SK-N-SH (cell line): ENCODE data around the gene TTC9B. TPM values are rescaled to one million over a fixed set of nuclear protein-coding genes. Genes with fewer than 3 reads are reported as not detected.

Source experiments
- CTCF ChIA-PET: fragments of 300-600, 350-600 bp; formaldehyde crosslinking; extraction: SDS; loops from one replicate; lab custom pipeline; 2021; lab: Yijun Ruan, JAX
- POLR2A ChIA-PET: fragments of 350-600 bp; sonication (Branson Sonifier 250); formaldehyde crosslinking; extraction: SDS; loops from one replicate; lab custom pipeline; 2020; ENCODE audit warnings: antibody characterized with exemption, inconsistent platforms; lab: Yijun Ruan, JAX
- DNase-seq: peaks from one replicate; pipeline ENCODE4 v3.0.0; 2012
- H2AFZ ChIP-seq: fragments of 200-600 bp; sonication (generic); 2 replicates; pipeline ENCODE4 v1.8.1; 2016; ENCODE audit warnings: antibody characterized with exemption, mild to moderate bottlenecking, low read depth
- H3F3A ChIP-seq: fragments of 200-600 bp; sonication (generic); replicated peaks from 2 replicates; pipeline ENCODE3; 2016; ENCODE audit warnings: antibody characterized with exemption, mild to moderate bottlenecking; ENCODE audit not compliant: insufficient read depth
- H3K27ac ChIP-seq, 2 experiments: fragments of 200-500 bp in 1 of 2; fragments of 200-600 bp in 1 of 2; sonication (Bioruptor generic) in 1 of 2; sonication (generic), shearing (Covaris generic) in 1 of 2; 2 replicates each; pipeline versions ENCODE4 v1.5.1 to v1.6.1; 2014 to 2016; ENCODE audit warnings: low read depth in 2 of 2, inconsistent platforms in 1 of 2, low read length in 1 of 2, mild to moderate bottlenecking in 1 of 2, mixed read lengths in 1 of 2
- H3K27me3 ChIP-seq: fragments of 200-600 bp; sonication (generic), shearing (Covaris generic); 2 replicates; pipeline ENCODE4 v1.6.1; 2016; ENCODE audit warnings: mixed run types; ENCODE audit not compliant: insufficient read depth
- H3K36me3 ChIP-seq, 2 experiments: fragments of 200-500 bp in 1 of 2; fragments of 200-600 bp in 1 of 2; sonication (Bioruptor generic) in 1 of 2; sonication (generic) in 1 of 2; replicated peaks in 1 of 2; 2 replicates each; pipeline versions ENCODE3 to v1.5.1; 2014 to 2016; ENCODE audit warnings: low read length in 1 of 2, mild to moderate bottlenecking in 1 of 2; ENCODE audit not compliant: insufficient read depth in 2 of 2, control insufficient read depth in 1 of 2
- H3K4me1 ChIP-seq, 2 experiments: fragments of 200-500 bp in 1 of 2; fragments of 200-600 bp in 1 of 2; sonication (Bioruptor generic) in 1 of 2; sonication (generic), shearing (Covaris generic) in 1 of 2; 2 replicates each; pipeline versions ENCODE4 v1.5.1 to v1.6.1; 2014 to 2016; ENCODE audit warnings: low read depth in 1 of 2, low read length in 1 of 2, mixed run types in 1 of 2; ENCODE audit not compliant: insufficient read depth in 2 of 2, control insufficient read depth in 1 of 2
- H3K4me2 ChIP-seq: fragments of 200-600 bp; sonication (generic), shearing (Covaris generic); 2 replicates; pipeline ENCODE4 v1.6.1; 2017; ENCODE audit warnings: mixed run types
- H3K4me3 ChIP-seq, 2 experiments: fragments of 200-500 bp in 1 of 2; fragments of 200-600 bp in 1 of 2; sonication (Bioruptor generic) in 1 of 2; sonication (generic), shearing (Covaris generic) in 1 of 2; 2 replicates each; pipeline versions ENCODE4 v1.5.1 to v1.8.1; 2014 to 2016; ENCODE audit warnings: low read depth in 2 of 2, inconsistent platforms in 1 of 2, low read length in 1 of 2, mild to moderate bottlenecking in 1 of 2, mixed read lengths in 1 of 2, moderate library complexity in 1 of 2
- H3K79me2 ChIP-seq: fragments of 200-600 bp; sonication (generic); 2 replicates; pipeline ENCODE4 v1.8.1; 2017; ENCODE audit warnings: mild to moderate bottlenecking; ENCODE audit not compliant: insufficient read depth
- H3K9ac ChIP-seq: fragments of 200-600 bp; sonication (generic); 2 replicates; pipeline ENCODE4 v1.6.1; 2017; ENCODE audit warnings: mixed run types
- H3K9me2 ChIP-seq: fragments of 200-600 bp; sonication (generic); 2 replicates; pipeline ENCODE4 v1.6.1; 2017; ENCODE audit warnings: mixed run types
- H3K9me3 ChIP-seq: fragments of 200-600 bp; sonication (generic); 2 replicates; pipeline ENCODE4 v1.6.1; 2017; ENCODE audit warnings: mixed run types, mild to moderate bottlenecking, moderate library complexity
- H4K20me1 ChIP-seq: fragments of 200-600 bp; sonication (generic); 2 replicates; pipeline ENCODE4 v1.6.1; 2017; ENCODE audit warnings: mild to moderate bottlenecking, mixed run types; ENCODE audit not compliant: insufficient read depth
- CHD2 ChIP-seq: fragments of 150-350 bp; IDR thresholded peaks from 2 replicates; pipeline ENCODE4 v1.6.1; 2018; ENCODE audit warnings: low read length; ENCODE audit not compliant: partially characterized antibody
- ELF1 ChIP-seq: IDR thresholded peaks from 2 replicates; pipeline ENCODE4 v1.4.0; 2012
- FOXM1 ChIP-seq: IDR thresholded peaks from 2 replicates; pipeline ENCODE4 v1.4.0; 2012; ENCODE audit warnings: low read depth, mild to moderate bottlenecking
- GATA2 ChIP-seq: sonication (generic); formaldehyde crosslinking; IDR thresholded peaks from 2 replicates; pipeline ENCODE4 v1.5.0; 2020; ENCODE audit warnings: mild to moderate bottlenecking, missing genetic modification reagents
- JUND ChIP-seq: IDR thresholded peaks from 2 replicates; pipeline ENCODE4 v1.4.0; 2012
- MXI1 ChIP-seq: IDR thresholded peaks from 2 replicates; pipeline ENCODE4 v1.6.1; 2012; ENCODE audit warnings: mild to moderate bottlenecking, low read depth, low read length, improper control_type of control experiment
- NFIC ChIP-seq: IDR thresholded peaks from 2 replicates; pipeline ENCODE4 v1.4.0; 2012; ENCODE audit warnings: borderline replicate concordance
- POLR2AphosphoS5 ChIP-seq: IDR thresholded peaks from 2 replicates; pipeline ENCODE4 v1.6.1; 2012; ENCODE audit warnings: low read depth, low read length
- RAD21 ChIP-seq: IDR thresholded peaks from 2 replicates; pipeline ENCODE4 v1.6.1; 2012; ENCODE audit warnings: mild to moderate bottlenecking, low read length
- RCOR1 ChIP-seq: fragments of 150-350 bp; IDR thresholded peaks from 2 replicates; pipeline ENCODE4 v1.6.1; 2017; ENCODE audit warnings: antibody characterized with exemption, low read length
- RFX5 ChIP-seq: IDR thresholded peaks from 2 replicates; pipeline ENCODE4 v1.6.1; 2012; ENCODE audit warnings: mild to moderate bottlenecking, improper control_type of control experiment, low read length
- TCF12 ChIP-seq: IDR thresholded peaks from 2 replicates; pipeline ENCODE4 v1.4.0; 2012
- WGBS: methylation state at CpG from one replicate; pipeline ENCODE4 v1.1.6; 2017; ENCODE audit warnings: low lambda C conversion rate; 5-methylcytosine and 5-hydroxymethylcytosine counted together
- polyA plus RNA-seq, 3 experiments: library from polyadenylated mRNA; depleted of rRNA; stranded (reverse); fragments of >200 nt; gene quantifications; 2 replicates each; pipeline ENCODE4 v1.2.3, GENCODE V29; 2012
- TF ChIP-seq, protein P1 (sequence below): IDR thresholded peaks from 2 replicates; pipeline ENCODE4 v1.4.0; 2012; ENCODE audit warnings: low read depth, borderline replicate concordance
- TF ChIP-seq, protein P2 (sequence below): IDR thresholded peaks from 2 replicates; pipeline ENCODE4 v1.6.1; 2012; ENCODE audit warnings: mild to moderate bottlenecking, low read depth, low read length, moderate library complexity
- TF ChIP-seq, protein P3 (sequence below): IDR thresholded peaks from 2 replicates; pipeline ENCODE4 v1.4.0; 2012; ENCODE audit warnings: low read depth, borderline replicate concordance
- TF ChIP-seq, protein P4 (sequence below): IDR thresholded peaks from 2 replicates; pipeline ENCODE4 v1.4.0; 2012; ENCODE audit warnings: low read depth
- TF ChIP-seq, protein P5 (sequence below): IDR thresholded peaks from 2 replicates; pipeline ENCODE4; 2012
- TF ChIP-seq, protein P6 (sequence below): fragments of 150-350 bp; IDR thresholded peaks from 2 replicates; pipeline ENCODE4 v1.6.1; 2016; ENCODE audit warnings: mild to moderate bottlenecking, low read depth, low read length

The TTC9B gene
- polyA plus RNA-seq, 1 of the 3 experiments (the other 2 are of a cell fraction) = 0.30 TPM

DNA sequence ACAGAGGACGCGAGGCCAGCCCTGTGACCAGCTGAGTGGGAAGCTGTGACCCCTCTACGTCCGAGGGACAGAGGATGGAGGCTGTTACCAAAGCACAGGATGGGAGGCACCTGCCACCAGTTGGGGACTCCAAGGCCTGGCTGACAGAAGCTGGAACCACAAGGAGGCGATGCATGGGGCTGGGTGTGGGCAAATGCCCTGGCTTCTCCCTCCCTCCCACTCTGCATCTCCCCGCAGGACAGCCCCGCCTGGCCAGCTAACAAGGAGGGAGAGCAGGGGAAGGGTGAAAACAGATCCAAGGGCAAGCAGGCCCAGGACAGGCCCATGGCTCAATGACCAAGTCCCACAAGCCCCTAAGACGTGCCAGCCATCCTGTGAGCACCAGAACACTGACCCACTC is 38.3 kb upstream of the TTC9B start:
- no peak for DNase-seq
- no peaks in the 10 kb centered on the region for H3F3A ChIP-seq
- H3K4me2 ChIP-seq = no peak overlapping the region
- no peaks in the 10 kb centered on the region for H3K9me3 ChIP-seq
- no peaks in the 10 kb centered on the region; a peak in 1 of 4 replicates for H3K4me1 ChIP-seq
- CTCF ChIA-PET = interaction anchor here (1.0 to 1.3 kb wide), 3 partner anchors 10 to 165 kb away, joined by 3 to 4 read pairs (median 3); no protein-coding TSS in a partner anchor
- peaks cover 45% of the 10 kb centered on the region; the same call in 1 of the 2 replicates for H3K79me2 ChIP-seq
- no peak overlapping the region for H2AFZ ChIP-seq
- WGBS = 90% methylated on average over 2 of the region's 8 CpGs
- no peaks in the 10 kb centered on the region for H3K27me3 ChIP-seq
- TF ChIP-seq RFX5 (no peak), JUND (no peak), POLR2AphosphoS5 (no peak), MXI1 (no peak)
- TF ChIP-seq, protein P1, sequence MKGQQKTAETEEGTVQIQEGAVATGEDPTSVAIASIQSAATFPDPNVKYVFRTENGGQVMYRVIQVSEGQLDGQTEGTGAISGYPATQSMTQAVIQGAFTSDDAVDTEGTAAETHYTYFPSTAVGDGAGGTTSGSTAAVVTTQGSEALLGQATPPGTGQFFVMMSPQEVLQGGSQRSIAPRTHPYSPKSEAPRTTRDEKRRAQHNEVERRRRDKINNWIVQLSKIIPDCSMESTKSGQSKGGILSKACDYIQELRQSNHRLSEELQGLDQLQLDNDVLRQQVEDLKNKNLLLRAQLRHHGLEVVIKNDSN = no peak
- TF ChIP-seq, protein P2, sequence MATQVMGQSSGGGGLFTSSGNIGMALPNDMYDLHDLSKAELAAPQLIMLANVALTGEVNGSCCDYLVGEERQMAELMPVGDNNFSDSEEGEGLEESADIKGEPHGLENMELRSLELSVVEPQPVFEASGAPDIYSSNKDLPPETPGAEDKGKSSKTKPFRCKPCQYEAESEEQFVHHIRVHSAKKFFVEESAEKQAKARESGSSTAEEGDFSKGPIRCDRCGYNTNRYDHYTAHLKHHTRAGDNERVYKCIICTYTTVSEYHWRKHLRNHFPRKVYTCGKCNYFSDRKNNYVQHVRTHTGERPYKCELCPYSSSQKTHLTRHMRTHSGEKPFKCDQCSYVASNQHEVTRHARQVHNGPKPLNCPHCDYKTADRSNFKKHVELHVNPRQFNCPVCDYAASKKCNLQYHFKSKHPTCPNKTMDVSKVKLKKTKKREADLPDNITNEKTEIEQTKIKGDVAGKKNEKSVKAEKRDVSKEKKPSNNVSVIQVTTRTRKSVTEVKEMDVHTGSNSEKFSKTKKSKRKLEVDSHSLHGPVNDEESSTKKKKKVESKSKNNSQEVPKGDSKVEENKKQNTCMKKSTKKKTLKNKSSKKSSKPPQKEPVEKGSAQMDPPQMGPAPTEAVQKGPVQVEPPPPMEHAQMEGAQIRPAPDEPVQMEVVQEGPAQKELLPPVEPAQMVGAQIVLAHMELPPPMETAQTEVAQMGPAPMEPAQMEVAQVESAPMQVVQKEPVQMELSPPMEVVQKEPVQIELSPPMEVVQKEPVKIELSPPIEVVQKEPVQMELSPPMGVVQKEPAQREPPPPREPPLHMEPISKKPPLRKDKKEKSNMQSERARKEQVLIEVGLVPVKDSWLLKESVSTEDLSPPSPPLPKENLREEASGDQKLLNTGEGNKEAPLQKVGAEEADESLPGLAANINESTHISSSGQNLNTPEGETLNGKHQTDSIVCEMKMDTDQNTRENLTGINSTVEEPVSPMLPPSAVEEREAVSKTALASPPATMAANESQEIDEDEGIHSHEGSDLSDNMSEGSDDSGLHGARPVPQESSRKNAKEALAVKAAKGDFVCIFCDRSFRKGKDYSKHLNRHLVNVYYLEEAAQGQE = no peak
- TF ChIP-seq, all 33 proteins: peak for 0
- Histone ChIP-seq H3K27ac (no peak overlapping the region), H3K9ac (no peak overlapping the region), H3K4me3 (no peak overlapping the region), H3K36me3 (peaks cover 15 to 46% of the 10 kb centered on the region in 2 experiments), H3K9me2 (no peaks in the 10 kb centered on the region), H4K20me1 (peaks cover 18% of the 10 kb centered on the region)
- POLR2A ChIA-PET = no interaction called here

DNA sequence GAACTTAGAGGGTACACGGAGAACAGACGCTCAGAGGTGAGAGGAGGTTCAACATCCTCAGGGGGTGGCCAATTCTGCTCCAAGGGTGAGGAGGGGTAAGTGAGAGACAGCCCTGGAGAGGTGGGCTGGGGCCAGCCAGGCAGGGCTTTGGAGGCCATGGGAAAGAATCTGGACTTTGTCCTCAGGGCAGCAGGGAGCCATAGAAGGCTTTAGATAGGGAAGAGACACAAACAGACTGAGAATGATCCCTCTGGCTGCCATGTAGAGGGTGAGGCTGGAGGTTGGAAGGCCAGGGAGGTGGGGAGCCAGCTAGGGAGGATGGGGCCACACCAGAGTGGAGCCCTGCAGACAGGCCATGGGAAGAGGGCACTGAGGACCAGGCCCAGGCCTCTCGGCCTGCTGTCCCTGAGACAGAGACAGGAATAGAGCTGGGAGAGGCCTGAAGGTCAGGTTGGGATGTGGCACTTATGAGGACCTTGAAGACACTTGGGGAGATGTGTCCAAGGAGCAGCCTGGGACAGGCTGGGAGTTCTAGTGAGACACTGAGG is 37.5 kb upstream of the TTC9B start:
- ChIA-PET CTCF (interaction anchor here (1.0 to 1.2 kb wide), 3 partner anchors 11 to 39 kb away, joined by 3 to 4 read pairs (median 3); no protein-coding TSS in a partner anchor), POLR2A (no interaction called here)
- peaks cover 15 to 49% of the 10 kb centered on the region in 2 experiments for H3K36me3 ChIP-seq
- H4K20me1 ChIP-seq = peaks cover 18% of the 10 kb centered on the region
- H3K9me2 ChIP-seq = no peaks in the 10 kb centered on the region
- no peak overlapping the region for H3K9ac ChIP-seq
- no peaks in the 10 kb centered on the region for H3K27me3 ChIP-seq
- no peak overlapping the region for H2AFZ ChIP-seq
- H3K4me3 ChIP-seq = no peak overlapping the region
- no peaks in the 10 kb centered on the region; a peak in 1 of 4 replicates for H3K4me1 ChIP-seq
- 100% methylated on average over 3 of the region's 3 CpGs for WGBS
- H3F3A ChIP-seq = no peaks in the 10 kb centered on the region
- no peak overlapping the region for H3K4me2 ChIP-seq
- H3K79me2 ChIP-seq = peaks cover 37% of the 10 kb centered on the region; the same call in 1 of the 2 replicates
- H3K27ac ChIP-seq = no peak overlapping the region
- TF ChIP-seq, protein P3, sequence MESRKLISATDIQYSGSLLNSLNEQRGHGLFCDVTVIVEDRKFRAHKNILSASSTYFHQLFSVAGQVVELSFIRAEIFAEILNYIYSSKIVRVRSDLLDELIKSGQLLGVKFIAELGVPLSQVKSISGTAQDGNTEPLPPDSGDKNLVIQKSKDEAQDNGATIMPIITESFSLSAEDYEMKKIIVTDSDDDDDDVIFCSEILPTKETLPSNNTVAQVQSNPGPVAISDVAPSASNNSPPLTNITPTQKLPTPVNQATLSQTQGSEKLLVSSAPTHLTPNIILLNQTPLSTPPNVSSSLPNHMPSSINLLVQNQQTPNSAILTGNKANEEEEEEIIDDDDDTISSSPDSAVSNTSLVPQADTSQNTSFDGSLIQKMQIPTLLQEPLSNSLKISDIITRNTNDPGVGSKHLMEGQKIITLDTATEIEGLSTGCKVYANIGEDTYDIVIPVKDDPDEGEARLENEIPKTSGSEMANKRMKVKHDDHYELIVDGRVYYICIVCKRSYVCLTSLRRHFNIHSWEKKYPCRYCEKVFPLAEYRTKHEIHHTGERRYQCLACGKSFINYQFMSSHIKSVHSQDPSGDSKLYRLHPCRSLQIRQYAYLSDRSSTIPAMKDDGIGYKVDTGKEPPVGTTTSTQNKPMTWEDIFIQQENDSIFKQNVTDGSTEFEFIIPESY = no peak
- TF ChIP-seq, protein P4, sequence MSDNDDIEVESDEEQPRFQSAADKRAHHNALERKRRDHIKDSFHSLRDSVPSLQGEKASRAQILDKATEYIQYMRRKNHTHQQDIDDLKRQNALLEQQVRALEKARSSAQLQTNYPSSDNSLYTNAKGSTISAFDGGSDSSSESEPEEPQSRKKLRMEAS = no peak
- TF ChIP-seq, protein P5, sequence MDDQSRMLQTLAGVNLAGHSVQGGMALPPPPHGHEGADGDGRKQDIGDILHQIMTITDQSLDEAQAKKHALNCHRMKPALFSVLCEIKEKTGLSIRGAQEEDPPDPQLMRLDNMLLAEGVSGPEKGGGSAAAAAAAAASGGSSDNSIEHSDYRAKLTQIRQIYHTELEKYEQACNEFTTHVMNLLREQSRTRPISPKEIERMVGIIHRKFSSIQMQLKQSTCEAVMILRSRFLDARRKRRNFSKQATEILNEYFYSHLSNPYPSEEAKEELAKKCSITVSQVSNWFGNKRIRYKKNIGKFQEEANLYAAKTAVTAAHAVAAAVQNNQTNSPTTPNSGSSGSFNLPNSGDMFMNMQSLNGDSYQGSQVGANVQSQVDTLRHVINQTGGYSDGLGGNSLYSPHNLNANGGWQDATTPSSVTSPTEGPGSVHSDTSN = no peak
- TF ChIP-seq NFIC = no peak
- TF ChIP-seq TCF12 = no peak
- no peak for TF ChIP-seq RAD21
- no peak for TF ChIP-seq ELF1
- TF ChIP-seq, protein P6, sequence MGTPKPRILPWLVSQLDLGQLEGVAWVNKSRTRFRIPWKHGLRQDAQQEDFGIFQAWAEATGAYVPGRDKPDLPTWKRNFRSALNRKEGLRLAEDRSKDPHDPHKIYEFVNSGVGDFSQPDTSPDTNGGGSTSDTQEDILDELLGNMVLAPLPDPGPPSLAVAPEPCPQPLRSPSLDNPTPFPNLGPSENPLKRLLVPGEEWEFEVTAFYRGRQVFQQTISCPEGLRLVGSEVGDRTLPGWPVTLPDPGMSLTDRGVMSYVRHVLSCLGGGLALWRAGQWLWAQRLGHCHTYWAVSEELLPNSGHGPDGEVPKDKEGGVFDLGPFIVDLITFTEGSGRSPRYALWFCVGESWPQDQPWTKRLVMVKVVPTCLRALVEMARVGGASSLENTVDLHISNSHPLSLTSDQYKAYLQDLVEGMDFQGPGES = no peak
- no peak for TF ChIP-seq FOXM1
- TF ChIP-seq CHD2 = no peak
- TF ChIP-seq, protein P1 = no peak
- no peak for TF ChIP-seq GATA2 (CRISPR knock-in tag)
- no peak for TF ChIP-seq RCOR1
- TF ChIP-seq MXI1 = no peak
- no peaks in the 10 kb centered on the region for H3K9me3 ChIP-seq
- DNase-seq = no peak
